Left renal pelvis (tissue), 4 donors: ENCODE results near the gene CCNI2. TPM values are rescaled to one million over a fixed set of nuclear protein-coding genes. Genes with fewer than 3 reads are reported as not detected.
"Not testable (repeated sequence)": the region's sequence is repeated elsewhere in the genome, so short reads cannot be mapped to it uniquely, and the experiment has no call there.

Source experiments
- DNase-seq, 4 donors: peaks; one replicate each; pipeline ENCODE4 v3.0.0-alpha.2; 2013; ENCODE audit warnings: low read depth in 4 of 4, low spot score in 3 of 4
- polyA plus RNA-seq, 4 donors: library from polyadenylated mRNA; unstranded; fragments of 120-200 nt; gene quantifications; one replicate each; pipeline ENCODE4 v1.2.1, GENCODE V29; 2013; ENCODE audit not compliant: insufficient read length in 4 of 4

The CCNI2 gene
- polyA plus RNA-seq, 4 donors: 1.1 to 3.8 (median 3.5) TPM

DNA sequence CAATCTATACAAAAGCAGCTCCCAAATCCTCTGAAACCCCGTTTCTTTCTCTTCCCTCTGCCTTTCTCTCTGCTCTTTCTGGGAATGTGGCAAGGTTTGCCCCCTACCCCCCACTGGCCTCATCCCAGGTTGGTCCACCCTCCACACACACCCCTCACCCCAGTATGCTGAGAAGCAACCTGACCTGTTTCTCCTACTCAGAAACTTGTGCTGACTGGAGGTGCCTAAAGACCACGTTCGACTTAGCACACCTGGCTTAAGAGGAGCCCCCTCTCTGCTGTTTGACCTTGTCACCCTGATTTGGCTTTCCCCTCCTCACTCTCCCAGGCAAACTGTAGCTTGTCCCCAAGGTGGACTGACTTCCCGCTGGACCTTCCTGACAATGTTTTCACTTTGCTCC is 30.9 kb downstream of the CCNI2 start:
- no peak for DNase-seq

GRCh38 chr5:132778856-132779255 is 31.6 kb downstream of the CCNI2 start:
- DNase-seq: no peak

DNA sequence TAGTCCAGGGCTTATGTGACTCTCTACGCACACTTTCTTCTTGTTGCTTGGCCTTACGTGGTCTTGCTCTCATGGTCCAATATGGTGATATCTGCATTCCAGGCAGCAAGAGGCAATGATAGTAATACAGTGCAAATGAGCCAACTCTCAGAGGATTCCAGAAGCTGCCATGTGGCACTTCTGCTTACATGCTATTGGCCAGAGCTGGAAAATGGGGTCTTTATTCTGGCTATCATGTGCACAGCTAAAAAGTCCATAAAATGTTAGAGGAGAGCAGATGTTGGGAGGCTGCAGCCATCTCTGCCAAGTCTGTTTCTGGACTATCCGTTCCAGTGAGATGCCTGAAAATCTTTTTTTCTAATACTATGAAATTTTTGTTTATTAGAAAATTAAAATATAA is 32.7 kb downstream of the CCNI2 start:
- no peak for DNase-seq

GRCh38 chr5:132780577-132780976 is 33.4 kb downstream of the CCNI2 start:
- DNase-seq: no peak

DNA sequence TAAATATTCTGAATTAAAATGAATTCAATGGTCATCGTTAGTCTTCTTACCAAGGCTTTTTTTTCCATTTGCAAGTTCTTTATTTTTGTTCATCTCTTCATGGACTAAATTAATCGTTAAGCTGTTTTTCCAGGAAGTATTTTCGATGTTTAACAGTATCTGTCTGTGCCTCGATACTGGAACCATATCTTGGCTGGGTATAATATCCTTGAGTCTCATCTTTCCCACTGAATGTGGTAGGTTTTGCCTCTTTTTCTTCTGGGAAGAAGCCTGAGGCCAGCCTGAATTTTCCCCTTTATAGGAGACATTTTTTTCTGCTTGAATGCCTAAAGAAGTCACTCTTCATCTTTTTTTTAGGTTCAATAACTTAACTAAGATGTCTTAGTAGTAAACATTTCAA is 33.8 kb downstream of the CCNI2 start:
- no peak for DNase-seq

DNA sequence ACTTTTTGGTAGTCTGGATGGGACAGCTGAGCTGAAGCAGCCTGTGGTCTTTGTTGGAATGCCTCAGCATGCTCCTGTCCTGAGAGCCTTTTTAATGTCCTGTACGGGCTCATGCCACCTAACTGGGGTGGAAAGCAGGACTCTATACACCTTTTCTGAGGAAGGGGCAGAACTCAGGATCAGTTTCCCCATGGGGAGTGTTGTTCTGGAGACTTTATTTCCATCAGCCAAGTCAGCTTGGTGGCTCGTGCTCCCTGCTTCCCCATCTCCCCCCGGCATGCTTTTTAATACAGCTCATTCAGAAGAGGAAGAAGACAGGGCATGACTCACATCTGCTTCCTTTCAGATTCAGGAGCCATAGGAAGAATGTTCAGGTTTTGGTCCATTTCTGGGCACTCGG is 34.9 kb downstream of the CCNI2 start:
- DNase-seq: no peak

GRCh38 chr5:132785365-132785764 is 38.1 kb downstream of the CCNI2 start:
- DNase-seq: no peak

DNA sequence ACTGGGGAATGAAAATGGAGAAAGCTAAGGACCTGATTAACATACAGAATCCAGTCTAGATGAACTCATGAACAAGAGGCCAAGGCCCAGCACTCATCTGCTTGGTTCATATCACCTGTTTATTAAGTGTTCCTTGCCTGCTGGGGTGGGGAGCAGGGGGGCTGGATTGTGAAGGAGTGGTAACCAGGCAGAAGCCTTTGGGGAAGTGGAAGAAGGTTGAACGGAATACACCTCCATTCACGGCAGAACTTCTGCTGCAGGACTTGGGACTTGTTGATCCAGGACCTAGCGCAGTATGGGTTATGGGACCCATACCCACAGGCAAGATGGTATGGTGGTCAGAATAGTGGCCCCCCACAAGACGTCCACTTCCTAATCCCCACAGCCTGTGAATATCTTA is 38.6 kb downstream of the CCNI2 start:
- DNase-seq: no peak

- no peak for DNase-seq
Measured at GRCh38 chr5:132787076-132787475, 39.9 kb downstream of the CCNI2 start.

- no peak for DNase-seq
Measured at GRCh38 chr5:132788508-132788907, 41.3 kb downstream of the CCNI2 start.

DNA sequence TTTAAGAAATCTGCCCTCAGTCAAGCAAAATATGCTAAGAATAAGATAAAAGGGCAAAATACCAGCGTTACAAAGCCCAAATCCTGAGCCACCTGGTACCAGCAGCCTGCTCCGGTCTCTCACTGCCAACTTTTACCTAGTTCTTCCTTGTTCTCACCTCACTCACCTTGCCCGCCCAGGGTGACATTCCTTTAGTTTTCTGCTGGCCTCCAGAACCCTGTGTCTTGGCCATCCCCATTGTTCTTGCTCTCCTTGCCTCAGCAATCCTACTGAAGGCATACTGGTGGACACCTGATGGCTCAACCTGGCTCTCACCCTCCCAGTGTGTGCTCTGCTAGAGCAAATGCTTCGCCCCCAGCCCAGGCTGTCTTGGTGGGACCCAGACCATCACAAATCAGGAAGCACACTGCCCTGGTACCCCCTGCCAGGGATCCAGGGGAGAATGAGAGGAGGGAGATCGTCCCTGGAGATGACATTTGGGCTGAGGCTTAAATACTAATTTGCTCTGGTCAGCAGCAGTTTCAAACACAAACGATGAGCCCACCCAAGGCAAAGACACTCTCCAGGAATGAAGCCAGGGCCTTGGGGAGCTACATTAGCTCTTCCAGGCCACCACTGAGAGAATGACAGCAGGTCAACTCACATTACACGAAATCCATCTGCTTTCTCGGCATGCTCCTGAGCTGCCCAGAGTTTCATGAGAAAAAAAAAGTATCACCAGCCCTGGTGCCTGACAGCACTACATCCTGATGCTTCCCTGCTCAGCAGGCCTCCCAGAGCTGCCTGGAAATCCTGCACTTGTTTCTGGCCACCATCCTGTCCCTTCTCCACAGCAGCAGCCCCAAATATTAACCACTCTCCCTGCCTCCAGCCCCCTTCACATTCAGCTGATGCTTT is 42.0 kb downstream of the CCNI2 start:
- no peak for DNase-seq

DNA sequence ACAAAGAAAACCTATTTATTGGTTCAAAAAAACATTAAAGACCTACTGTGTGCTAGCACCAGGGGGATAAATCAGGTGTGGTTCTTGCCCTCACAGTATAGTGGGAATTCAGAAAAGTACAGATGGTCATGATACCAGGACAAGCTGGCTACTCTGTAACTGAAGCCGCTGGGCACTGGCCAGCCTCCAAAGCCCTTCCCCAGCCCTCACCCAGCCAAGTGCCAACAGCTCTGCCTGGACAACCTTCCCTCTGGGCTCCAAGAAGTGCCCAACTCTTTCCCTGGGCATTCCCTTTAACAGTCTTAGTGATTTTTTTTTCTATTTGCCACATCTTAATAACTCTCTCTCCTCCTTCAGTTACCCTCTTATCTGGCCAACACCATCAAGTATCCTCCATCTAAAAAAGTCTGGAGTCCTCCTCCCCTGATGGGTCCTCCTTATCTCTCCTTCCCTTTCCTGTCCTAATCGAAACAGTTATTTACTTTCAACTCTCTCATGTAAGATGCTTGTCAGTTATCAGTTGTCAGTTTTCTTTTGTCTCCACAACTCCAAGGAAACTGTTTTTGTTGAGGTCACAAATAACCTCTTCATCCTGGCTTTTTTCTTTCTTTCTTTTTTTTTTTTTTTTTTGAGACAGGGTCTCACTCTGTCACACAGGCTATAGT is 43.1 kb downstream of the CCNI2 start:
- DNase-seq: no peak

- DNase-seq: no peak
Measured at GRCh38 chr5:132791026-132791425, 43.8 kb downstream of the CCNI2 start.

DNA sequence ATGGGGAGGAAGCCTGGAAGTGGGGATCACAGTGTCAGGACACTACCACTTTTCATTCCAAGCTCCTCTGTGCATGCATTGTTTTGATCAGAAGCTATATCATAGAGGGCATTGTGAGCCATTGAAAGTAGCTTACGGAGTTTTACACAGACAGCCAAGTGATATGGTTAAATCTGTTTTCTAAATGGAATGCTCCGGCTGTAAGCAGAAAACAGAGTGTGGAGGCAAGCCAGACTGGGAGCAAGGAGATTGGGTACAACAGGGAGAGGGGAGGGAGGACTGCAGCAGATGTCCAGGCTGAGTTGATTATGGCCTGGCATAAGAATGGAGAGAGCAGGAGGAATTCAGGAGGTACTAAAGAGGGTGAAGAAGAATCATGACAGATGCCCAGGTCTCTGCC is 50.4 kb downstream of the CCNI2 start:
- no peak for DNase-seq

DNA sequence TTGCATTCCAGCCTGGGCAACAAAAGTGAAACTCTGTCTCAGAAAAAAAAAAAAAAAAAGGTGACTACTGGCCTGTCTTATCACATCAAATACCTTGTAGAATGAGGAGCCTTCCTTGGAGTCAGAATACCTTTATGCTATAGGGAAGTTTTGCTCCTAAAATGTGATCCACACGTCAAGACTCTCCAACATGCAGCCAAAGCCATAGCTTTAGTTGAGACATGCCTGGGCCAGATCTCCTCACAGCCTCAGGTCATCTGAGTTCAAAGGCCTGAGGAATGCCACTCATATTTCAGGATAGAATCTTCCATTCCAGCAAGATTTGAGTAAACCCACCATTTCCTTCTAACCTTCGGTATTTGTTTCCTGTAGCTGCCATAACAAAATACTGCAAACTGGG is 52.2 kb downstream of the CCNI2 start:
- DNase-seq: no peak

DNA sequence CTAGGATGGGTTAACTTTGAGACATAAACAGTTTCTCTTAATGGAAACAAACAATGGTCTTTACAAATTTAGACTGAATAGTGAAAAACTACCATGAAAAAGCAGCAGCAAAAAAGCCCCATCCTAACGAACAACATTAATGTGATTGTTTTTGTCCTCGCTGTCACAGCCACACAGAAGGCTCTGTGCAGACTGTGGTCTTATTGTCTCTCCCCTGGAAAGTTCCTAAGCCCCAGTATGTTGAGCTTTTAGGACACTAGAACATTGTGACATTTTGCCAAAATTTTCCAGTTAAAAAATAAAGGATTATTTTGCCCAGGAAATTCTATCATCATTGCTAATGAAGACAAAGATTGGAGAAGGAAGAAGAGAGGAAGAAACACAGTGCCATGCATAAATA is 53.3 kb downstream of the CCNI2 start:
- no peak for DNase-seq

DNA sequence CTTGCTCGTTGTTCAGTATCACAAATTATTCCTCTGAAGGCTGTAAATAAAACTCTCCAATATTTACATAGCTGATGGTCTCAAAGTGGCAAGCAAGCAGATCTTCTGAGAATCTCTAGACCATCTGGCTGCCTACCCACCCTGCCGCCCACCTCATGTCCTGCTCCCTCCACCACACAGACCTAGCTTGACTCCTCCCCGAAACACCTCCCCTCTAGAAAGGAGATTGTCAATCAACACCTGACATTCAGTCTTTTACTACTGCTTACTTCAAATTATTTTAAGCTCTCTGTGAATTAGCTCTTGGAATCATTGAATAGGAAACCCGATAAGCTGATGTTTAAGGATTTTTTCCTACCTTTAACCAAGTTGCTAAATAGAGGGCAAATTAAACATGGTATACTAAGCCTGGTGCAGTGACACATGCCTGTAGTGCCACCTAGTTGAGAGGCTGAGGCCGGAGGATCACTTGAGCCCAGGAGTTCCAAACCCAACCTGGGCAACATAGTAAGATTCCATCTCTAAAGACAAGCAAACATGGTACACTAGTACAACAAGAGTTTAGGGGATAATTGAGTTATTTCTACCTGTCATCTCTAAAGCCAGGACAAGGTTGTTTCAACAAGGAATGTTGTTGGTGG is 54.9 kb downstream of the CCNI2 start:
- DNase-seq: no peak

DNA sequence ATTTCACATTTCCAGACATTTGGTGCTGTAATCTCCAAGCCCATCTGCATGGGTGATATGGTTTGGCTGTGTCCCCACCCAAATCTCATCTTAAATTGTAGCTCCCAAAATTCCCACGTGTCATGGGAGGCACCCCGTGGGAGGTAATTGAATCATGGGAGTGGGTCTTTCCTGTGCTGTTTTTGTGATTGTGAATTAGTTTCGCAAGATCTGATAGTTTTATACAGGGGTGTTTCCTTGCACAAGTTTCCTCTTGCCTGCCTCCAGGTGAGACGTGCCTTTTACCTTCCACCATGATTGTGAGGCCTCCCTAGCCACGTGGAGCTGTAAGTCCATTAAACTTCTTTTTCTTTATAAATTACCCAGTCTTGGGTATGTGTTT is 55.5 kb downstream of the CCNI2 start:
- not testable (repeated sequence) for DNase-seq
